Measurements from ENCODE around the gene TMEM130. TPM values are rescaled to one million over a fixed set of nuclear protein-coding genes. Genes with fewer than 3 reads are reported as not detected.
A peak's percentile ranks its signal among the peaks of the same experiment; 100 is the strongest.

The TMEM130 gene
- total RNA-seq, 1 experiment from 2014 or later = 1.7 TPM

DNA sequence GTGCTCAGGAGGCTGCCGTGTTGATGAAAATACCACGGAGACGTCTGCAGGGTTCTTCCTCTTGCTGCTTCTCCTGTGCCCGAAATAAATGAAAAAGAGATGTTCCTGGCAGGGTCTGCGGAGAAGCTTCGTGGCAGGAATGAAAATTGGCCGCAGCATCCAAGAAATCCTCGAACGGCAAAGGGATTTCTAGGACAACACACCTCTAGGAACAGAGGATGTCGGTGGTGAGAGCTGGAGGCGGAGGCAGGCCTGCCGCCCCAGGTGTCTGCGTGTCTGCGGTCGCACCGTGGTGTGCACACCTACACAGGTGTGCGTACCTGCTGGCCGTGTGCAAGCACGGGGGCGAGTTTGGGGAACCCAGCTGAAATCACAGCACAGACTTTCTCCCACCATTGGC is 43.4 kb downstream of the TMEM130 start:
- Histone ChIP-seq H2AFZ (ENCODE audit: low read length) (no peak overlapping the region), H4K20me1 (ENCODE audit: control insufficient read depth, insufficient read depth, insufficient read length) (no peaks in the 10 kb centered on the region), H2BK120ac (ENCODE audit: low read depth, low read length, poor library complexity, severe bottlenecking) (no peak overlapping the region), H3K4ac (ENCODE audit: low read depth, low read length) (no peak overlapping the region), H3K79me1 (ENCODE audit: insufficient read depth, low read depth, low read length, poor library complexity, severe bottlenecking) (no peaks in the 10 kb centered on the region), H3K27ac (ENCODE audit: insufficient read length, low read depth, low read length) (no peak overlapping the region), H4K5ac (ENCODE audit: insufficient read length, low read depth, low read length) (no peak overlapping the region), H2BK15ac (ENCODE audit: low read depth, low read length) (no peak overlapping the region), H3K4me1 (ENCODE audit: insufficient read depth, low read length) (peaks cover 3% of the 10 kb centered on the region; the same call in 1 of the 2 replicates), H3K18ac (ENCODE audit: insufficient read length, low read depth, low read length) (peak overlapping the region; percentile 32), H3K4me2 (ENCODE audit: insufficient read depth, insufficient read length, low read length) (no peak overlapping the region), H3K9me3 (ENCODE audit: control insufficient read depth, low read depth, low read length) (no peaks in the 10 kb centered on the region), H3K9ac (ENCODE audit: extremely low read depth, insufficient read length, low read length) (no peak overlapping the region), H2BK20ac (ENCODE audit: low read depth, low read length, poor library complexity, severe bottlenecking) (no peak overlapping the region), H3K14ac (ENCODE audit: insufficient read depth, low read length) (peak overlapping the region; percentile 71), H3K27me3 (ENCODE audit: insufficient read depth, low read length) (no peaks in the 10 kb centered on the region), H3K56ac (ENCODE audit: insufficient read length, low read depth, low read length) (no peak overlapping the region), H3T11ph (ENCODE audit: low read length) (no peak overlapping the region), H3K23me2 (ENCODE audit: insufficient read length, low read depth, low read length, poor library complexity, severe bottlenecking) (no peaks in the 10 kb centered on the region), H4K8ac (replicated peaks; ENCODE audit: insufficient read length, low read depth, low read length) (no peak overlapping the region), H3K79me2 (ENCODE audit: insufficient read depth, low read length) (no peaks in the 10 kb centered on the region), H3K23ac (ENCODE audit: insufficient read length, low read depth, low read length) (no peak overlapping the region), H2AK5ac (ENCODE audit: insufficient read length, low read length) (no peak overlapping the region), H2BK12ac (ENCODE audit: insufficient read length, low read depth, low read length) (no peak overlapping the region), H2BK5ac (ENCODE audit: insufficient read length, low read length) (no peak overlapping the region), H4K91ac (ENCODE audit: insufficient read length, low read depth, low read length) (no peak overlapping the region)
- Mint-ChIP-seq H3K9me3 (no peaks in the 10 kb centered on the region), H3K4me3 (no peak overlapping the region; a peak in 1 of 5 replicates), H3K4me1 (peaks cover 19 to 31% of the 10 kb centered on the region in 2 experiments), H3K27me3 (ENCODE audit: low read depth) (peaks cover 6% of the 10 kb centered on the region), H3K36me3 (ENCODE audit: insufficient read depth in 1 of 3, low read depth in 3 of 3) (peaks cover 0 to 7% (median 2%) of the 10 kb centered on the region in 3 experiments; a peak in 3 of 7 replicates), H3K27ac (no peak overlapping the region; a peak in 1 of 7 replicates)
- TF ChIP-seq, protein P1, sequence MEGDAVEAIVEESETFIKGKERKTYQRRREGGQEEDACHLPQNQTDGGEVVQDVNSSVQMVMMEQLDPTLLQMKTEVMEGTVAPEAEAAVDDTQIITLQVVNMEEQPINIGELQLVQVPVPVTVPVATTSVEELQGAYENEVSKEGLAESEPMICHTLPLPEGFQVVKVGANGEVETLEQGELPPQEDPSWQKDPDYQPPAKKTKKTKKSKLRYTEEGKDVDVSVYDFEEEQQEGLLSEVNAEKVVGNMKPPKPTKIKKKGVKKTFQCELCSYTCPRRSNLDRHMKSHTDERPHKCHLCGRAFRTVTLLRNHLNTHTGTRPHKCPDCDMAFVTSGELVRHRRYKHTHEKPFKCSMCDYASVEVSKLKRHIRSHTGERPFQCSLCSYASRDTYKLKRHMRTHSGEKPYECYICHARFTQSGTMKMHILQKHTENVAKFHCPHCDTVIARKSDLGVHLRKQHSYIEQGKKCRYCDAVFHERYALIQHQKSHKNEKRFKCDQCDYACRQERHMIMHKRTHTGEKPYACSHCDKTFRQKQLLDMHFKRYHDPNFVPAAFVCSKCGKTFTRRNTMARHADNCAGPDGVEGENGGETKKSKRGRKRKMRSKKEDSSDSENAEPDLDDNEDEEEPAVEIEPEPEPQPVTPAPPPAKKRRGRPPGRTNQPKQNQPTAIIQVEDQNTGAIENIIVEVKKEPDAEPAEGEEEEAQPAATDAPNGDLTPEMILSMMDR (conservative IDR thresholded peaks at IDR 0.05) = no peak
- no peak for DNase-seq
- no CpG with 5 or more reads among the region's 20 CpGs for WGBS (ENCODE audit: extremely low coverage, insufficient read length, low lambda C conversion rate)
